HG02623 (cell line): ENCODE measurements around the gene CDR2L.
"Not testable (repeated sequence)": the region's sequence is repeated elsewhere in the genome, so short reads cannot be mapped to it uniquely, and the experiment has no call there.

Source experiments
- ATAC-seq: cut with Tn5 transposase; IDR thresholded peaks from one replicate; pipeline ENCODE4 v1.9.1; 2021; ENCODE audit warnings: moderate library complexity; ENCODE audit not compliant: unreplicated experiment

The CDR2L gene

DNA sequence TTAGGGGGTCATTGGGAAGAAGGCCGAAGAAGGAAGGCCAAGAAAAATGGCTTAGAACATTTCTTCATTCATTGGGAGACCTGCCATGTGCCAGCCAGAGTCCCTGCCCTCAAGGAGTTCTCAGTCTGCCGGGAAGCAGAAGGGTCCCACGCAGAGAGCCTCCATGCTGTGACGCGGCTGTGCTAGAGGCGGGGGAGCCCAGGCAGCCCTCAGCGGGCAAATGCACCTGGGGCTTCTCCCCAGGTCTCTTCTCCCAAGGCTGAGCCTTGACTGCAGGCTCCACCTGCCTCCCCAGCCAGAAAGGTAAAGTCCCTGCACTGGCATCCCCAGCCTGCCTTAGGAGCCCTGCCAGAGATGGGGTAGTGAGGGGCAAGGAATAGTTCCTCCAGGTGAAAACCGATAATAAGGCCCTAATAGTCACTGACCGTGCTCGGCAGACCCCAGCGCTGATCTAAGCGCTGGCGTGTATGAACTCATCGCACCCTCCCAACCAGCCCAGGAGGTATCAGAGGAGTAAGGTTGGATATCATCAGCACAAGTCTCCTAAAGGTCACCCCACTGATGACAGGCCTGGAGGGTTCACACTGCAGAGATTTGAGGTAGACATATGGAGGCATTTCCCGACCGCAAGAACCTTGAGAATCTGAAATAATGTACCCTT lies 6.0 kb upstream of the CDR2L start:
- ATAC-seq = no peak

GRCh38 chr17:74981979-74982662 lies 5.3 kb upstream of the CDR2L start:
- no peak for ATAC-seq

DNA sequence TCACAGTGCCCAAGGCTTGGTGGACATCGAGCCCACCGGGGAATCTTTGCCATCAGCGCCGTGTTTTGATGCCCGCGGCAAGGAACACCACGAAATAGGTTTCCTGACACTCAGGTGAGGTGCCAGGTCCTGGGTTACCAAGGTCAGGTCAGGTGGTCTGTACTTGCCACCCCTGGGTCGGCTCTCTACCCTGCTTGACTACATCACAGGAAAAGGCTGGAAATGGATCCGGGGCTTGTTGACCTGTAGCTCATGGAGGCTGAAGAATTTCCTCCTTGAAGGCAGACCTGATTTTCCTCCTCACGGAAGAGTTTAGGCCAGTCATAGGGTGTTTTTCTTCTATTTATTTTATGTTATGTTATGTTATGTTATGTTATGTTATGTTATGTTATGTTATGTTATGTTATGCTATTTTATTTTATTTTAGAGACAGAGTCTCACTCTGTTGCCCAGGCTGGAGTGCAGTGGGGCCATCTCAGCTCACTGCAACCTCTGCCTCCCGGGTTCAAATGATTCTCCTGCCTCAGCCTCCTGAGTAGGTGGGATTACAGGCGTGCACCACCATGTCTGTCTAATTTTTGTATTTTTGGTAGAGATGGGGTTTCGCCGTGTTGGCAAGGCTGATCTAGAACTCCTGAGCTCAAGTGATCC lies 4.6 kb upstream of the CDR2L start:
- ATAC-seq = not testable (repeated sequence)

DNA sequence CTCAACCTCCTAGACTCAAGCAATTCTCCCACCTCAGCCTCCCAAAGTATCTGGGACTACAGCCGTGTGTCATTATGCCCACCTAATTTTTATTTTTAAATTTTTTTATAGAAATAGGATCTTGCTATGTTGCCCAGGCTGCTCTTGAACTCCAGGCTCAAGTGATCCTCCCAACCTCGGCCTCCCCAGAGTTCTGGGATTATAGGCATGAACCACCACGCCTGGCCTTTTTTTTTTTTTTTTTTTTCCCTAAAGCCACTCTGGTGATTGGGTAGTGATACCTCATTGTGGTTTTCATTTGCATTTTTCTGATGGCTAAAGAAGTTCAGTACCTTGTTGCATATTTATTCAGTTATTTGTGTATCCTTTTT lies 1.2 kb upstream of the CDR2L start:
- no peak for ATAC-seq

DNA sequence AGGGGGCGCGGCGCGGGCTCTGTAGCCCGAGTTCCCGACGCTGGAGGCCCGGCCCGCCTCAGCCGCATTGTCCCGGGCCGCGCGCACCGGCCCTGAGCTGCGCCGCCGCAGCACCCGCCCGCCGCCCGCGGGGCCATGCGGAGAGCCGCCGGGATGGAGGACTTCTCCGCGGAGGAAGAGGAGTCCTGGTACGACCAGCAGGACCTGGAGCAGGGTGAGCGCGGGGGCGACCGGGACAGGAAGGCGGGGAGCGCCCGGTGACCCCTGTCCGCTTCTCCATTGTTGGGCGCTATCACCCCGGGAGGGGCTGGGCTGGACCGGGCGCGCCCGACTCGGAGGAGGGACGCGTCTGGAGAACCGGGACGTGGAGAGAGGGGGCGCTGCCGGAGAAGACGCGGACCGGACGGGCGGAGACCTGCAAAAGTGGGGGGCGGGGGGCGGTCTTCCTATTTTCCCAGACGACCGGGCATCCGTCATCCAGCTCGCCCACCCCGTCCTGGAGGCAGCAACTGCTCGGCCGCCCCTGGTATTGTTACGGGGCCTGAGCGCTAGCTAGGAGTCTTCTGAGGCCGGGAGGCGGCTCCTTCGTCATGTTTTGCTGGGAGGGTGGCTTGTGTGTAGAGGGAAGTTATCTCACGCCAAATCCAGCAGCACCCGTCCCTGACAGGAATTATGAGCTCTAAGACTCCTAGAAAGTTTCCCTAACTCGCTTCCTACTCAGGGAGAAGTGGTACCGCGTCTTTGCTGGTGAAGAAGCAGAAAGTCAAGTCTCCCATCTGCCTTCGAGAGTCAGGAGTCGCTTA lies 678 bp downstream of the CDR2L start:
- peak; percentile 36 for ATAC-seq

GRCh38 chr17:74990581-74991105 lies 3.2 kb downstream of the CDR2L start:
- ATAC-seq = no peak

GRCh38 chr17:74992223-74992622 lies 4.8 kb downstream of the CDR2L start:
- no peak for ATAC-seq

DNA sequence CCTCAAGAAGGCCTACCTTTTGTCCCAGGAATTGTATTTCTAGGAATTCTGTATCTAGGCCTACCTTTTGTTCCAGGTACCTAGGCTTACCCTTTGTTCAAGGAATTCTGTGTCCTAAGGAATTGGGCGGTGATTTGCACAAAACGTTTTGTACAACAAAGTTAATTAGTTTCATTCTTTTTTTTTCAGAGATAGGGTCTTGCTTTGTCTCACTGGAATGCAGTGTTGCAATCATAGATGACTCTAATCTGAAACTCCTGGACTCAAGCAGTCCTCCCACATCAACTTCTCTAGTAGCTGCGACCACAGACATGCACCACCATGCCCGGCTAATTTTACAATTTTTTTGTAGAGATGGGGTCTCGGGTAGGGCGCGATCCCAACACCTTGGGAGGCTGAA lies 7.0 kb downstream of the CDR2L start:
- no peak for ATAC-seq

- ATAC-seq = no peak
Measured at GRCh38 chr17:74995847-74996246, 8.4 kb downstream of the CDR2L start.

DNA sequence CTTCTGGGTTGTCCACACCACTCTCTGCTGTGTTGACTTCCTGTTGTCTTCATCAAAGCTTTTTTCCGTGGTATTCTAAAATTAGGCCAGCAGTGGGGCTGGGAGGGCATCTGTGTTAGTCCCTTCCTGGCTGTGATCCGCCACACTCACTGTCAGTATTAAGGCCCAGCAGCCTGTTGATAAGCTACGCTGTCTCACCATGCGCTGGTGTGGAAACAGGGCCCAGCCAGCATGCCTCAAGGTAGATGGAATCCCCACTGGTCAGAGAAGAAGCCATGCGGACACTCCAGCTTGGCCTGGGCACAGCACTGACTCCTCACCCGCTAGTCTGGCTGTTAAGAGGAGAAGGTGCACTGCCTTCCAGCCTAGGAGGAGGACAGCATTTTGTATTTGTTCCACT lies 11.4 kb downstream of the CDR2L start:
- ATAC-seq = no peak

GRCh38 chr17:74999523-74999922 lies 12.1 kb downstream of the CDR2L start:
- ATAC-seq = no peak

DNA sequence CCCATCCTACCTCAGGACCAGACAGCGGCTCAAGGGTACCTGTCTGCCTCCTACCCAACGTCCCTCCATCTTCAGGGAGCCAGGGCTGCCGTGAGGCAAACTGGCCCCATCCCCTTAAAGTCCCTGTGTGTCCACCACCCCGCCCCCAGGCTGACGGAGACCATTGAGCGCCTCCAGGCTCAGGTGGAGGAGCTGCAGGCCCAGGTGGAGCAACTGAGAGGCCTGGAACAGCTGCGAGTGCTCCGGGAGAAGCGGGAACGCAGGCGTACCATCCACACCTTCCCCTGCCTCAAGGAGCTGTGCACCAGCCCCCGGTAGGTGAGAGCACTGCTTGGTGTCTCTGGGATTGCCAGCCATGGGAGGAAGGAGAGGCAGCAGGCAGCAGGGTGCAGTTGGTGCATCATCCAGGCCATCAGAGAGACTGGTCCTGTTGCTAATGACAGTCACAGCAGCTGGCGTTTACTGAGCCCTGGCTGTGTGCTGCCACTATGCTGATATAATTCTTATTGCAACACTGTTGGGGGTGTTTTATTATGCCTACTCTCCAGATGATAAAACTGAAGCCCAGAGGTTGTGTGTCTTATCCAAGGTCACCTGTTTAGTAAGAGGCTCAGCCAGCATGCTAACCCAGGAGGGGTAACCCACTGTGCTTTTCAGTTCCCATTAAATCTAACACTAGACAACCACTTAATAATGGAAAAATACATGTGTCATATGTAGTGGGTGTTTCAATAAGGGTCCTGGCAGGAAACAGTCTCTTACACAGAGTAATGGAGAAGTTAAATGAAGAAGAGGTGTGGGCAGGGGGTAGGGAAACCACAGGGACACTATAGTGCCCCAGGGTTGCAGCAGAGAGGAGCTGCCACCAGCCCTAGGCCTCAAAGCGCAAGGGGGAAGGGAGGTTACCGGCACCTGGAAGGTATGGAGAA lies 14.7 kb downstream of the CDR2L start:
- ATAC-seq = no peak

DNA sequence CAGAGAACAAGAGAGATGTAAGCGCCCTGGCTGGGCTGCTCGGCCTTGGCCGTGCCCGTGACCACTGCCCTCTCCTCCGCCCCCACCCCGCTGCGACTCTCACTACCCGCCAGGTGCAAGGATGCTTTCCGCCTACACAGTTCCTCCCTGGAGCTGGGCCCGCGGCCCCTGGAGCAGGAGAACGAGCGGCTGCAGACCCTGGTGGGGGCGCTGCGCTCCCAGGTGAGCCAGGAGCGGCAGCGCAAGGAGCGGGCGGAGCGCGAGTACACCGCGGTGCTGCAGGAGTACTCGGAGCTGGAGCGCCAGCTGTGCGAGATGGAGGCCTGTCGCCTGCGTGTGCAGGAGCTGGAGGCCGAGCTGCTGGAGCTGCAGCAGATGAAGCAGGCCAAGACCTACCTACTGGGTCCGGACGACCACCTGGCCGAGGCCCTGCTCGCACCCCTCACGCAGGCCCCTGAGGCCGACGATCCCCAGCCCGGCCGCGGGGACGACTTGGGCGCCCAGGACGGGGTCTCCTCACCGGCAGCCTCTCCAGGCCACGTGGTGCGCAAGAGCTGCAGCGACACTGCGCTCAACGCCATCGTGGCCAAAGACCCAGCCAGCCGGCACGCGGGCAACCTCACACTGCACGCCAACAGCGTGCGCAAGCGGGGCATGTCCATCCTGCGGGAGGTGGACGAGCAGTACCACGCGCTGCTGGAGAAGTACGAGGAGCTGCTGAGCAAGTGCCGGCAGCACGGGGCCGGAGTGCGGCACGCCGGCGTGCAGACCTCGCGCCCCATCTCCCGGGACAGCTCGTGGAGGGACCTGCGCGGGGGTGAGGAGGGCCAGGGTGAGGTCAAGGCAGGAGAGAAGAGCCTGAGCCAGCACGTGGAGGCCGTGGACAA lies 15.9 kb downstream of the CDR2L start:
- ATAC-seq = no peak

DNA sequence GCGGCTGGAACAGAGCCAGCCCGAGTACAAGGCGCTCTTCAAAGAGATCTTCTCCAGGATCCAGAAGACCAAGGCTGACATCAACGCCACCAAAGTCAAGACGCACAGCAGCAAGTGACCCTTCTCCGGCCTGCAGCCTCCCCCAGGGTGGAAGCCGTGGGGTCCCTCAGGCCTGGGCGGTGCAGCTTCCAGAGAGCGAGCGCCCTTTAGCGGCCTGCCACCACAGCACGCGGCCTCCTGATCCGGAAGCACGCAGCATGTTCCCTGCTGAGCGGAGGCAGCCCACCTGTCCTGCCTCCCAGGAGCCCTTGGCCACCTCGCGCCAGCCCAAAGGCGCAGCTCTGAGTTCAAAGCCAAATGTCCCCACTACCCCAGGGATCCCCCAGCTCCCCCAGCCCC lies 16.5 kb downstream of the CDR2L start:
- no peak for ATAC-seq

DNA sequence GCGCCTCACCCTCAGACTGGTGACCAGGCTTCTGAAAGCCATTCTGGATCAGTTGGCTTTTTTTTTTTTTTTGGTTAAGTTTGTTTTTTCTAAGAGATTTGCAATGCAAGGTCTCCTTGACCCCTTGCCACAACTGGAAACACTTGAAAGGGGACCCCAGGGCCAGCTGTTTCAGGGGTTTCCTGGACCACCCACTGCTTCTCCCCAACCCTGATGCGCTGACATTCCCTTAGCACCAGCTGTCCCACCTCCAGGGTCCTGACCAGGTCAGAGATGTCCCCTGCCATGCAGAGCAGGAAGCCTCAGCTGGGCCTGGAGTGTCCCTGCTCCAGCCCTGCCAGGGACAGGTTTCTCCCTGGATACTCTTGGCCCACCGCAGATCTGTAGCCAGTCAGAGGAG lies 16.9 kb downstream of the CDR2L start:
- no peak for ATAC-seq

DNA sequence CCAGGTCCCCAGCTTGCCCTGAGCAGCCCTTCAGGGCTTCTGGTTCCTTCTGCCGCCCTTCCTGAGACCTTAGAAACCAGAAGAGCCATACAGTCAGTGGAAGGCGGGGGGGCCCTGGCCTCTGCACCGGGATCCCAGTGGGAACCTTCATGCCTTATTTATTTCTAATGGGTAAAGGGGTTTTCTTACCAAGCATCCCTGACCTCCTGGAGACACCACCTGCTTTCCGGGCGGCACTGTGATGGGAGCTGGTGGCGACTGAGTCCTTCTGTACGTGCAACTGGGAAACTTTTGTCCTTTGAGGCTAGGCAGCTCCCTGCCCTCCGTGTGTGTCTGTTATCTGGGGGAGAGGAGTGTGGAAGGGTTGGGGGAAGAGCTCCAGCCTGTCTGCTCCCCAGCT lies 17.9 kb downstream of the CDR2L start:
- ATAC-seq = no peak

DNA sequence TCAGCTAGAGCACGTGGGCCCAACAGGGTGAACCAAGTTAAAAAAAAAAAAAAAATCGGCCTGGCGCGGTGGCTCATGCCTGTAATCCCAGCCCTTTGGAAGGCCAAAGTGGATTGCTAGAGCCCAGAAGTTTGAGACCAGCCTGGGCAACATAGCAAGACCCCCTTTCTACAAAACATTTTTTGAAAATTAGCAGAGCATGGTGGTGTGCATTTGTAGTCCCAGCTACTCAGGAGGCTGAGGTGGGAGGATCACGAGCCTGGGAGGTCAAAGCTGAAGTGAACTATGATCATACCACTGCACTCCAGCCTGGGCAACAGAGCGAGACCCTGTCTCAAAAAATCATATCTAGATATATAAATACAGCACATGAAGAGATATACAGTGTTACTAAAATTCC lies 18.7 kb downstream of the CDR2L start:
- not testable (repeated sequence) for ATAC-seq

DNA sequence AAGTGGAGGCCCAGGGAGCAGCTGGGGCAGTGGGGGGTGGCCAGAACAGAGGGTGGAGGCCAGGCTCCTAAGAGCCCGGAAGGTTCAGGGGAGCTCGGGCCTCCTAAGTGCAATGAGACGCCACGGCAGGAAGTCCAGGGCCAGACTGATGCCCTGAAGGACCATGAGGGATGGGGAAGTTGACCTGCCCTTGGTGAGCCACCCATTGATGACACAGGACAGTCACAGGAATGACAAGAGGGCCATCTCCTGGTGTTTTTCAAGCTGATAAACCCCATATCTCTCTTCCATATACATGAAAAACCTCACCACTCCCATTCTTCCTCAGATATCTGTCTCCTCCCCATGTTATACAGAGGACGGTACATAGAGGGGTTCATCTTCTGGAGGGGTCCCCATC lies 19.2 kb downstream of the CDR2L start:
- no peak for ATAC-seq

- no peak for ATAC-seq
Measured at GRCh38 chr17:75008373-75008772, 20.9 kb downstream of the CDR2L start.
